Neural progenitor cell (in vitro differentiated cells): ENCODE measurements around the gene SCN1B.

ENCODE experiments used
- CTCF ChIP-seq: fragments of 200-600 bp; sonication (generic); IDR thresholded peaks from 2 replicates; pipeline ENCODE4 v1.5.1; 2017; ENCODE audit warnings: antibody characterized with exemption, mild to moderate bottlenecking
- EZH2 ChIP-seq: fragments of 200-600 bp; sonication (generic); IDR thresholded peaks from 2 replicates; pipeline ENCODE4 v1.6.1; 2017; ENCODE audit warnings: antibody characterized with exemption, mild to moderate bottlenecking, moderate library complexity
- EZH2phosphoT487 ChIP-seq: fragments of 200-600 bp; sonication (generic); IDR thresholded peaks from 2 replicates; pipeline ENCODE4 v1.6.1; 2017; ENCODE audit warnings: antibody characterized with exemption

GRCh38 chr19:35034588-35035382 lies 4.5 kb downstream of the SCN1B start:
- TF ChIP-seq CTCF (no peak), EZH2 (no peak), EZH2phosphoT487 (no peak)
